Panc1 (cell line): ENCODE measurements around the gene SYCP2L. TPM values are rescaled to one million over a fixed set of nuclear protein-coding genes. Genes with fewer than 3 reads are reported as not detected.

Experiments
- ATAC-seq: fragments of 200-7000 bp; cut with Tn5 transposase; 2 replicates; pipeline ENCODE4 v1.9.1; 2020; ENCODE audit warnings: mild to moderate bottlenecking, moderate library complexity
- BruUV-seq: library from RNA; stranded (reverse); fragments of 400-500 nt; replicated peaks from 2 replicates; lab custom pipeline; 2021; lab: Mats Ljungman, UMichigan
- CTCF ChIA-PET: fragments of 300-600 bp; sonication (Branson Sonifier 250); formaldehyde crosslinking; loops from one replicate; lab custom pipeline; 2022; ENCODE audit warnings: antibody characterized with exemption; lab: Charles Lee
- POLR2A ChIA-PET: fragments of 300-600 bp; sonication (Branson Sonifier 250); formaldehyde crosslinking; loops from one replicate; lab custom pipeline; 2022; ENCODE audit warnings: antibody characterized with exemption; lab: Charles Lee
- DNase-seq: peaks from one replicate; pipeline ENCODE4 v3.0.0-alpha.2; 2010; ENCODE audit warnings: low read depth, low spot score
- H3K27ac ChIP-seq: 2 replicates; pipeline ENCODE4 v1.5.1; 2011; ENCODE audit warnings: mild to moderate bottlenecking, low read length, inconsistent platforms
- H3K27me3 ChIP-seq: fragments of 200-500 bp; sonication (Bioruptor generic); 2 replicates; pipeline ENCODE4 v1.6.0; 2014; ENCODE audit warnings: low read length, inconsistent platforms; ENCODE audit not compliant: control insufficient read depth, insufficient read depth
- H3K36me3 ChIP-seq: fragments of 200-500 bp; sonication (Bioruptor generic); 2 replicates; pipeline ENCODE4 v1.5.1; 2014; ENCODE audit warnings: inconsistent platforms, mild to moderate bottlenecking, low read length, moderate library complexity; ENCODE audit not compliant: control insufficient read depth, insufficient read depth
- H3K4me1 ChIP-seq: 2 replicates; pipeline ENCODE4 v1.5.1; 2011; ENCODE audit warnings: inconsistent platforms, mild to moderate bottlenecking, low read length, moderate library complexity; ENCODE audit not compliant: control insufficient read depth, insufficient read depth
- H3K4me3 ChIP-seq, 2 experiments: 2 replicates each; pipeline ENCODE4 v1.5.1; 2011 to 2012; ENCODE audit warnings: low read depth in 2 of 2, low read length in 2 of 2, mild to moderate bottlenecking in 2 of 2, inconsistent platforms in 1 of 2, moderate library complexity in 1 of 2
- H3K9me3 ChIP-seq: fragments of 200-500 bp; sonication (Bioruptor generic); 2 replicates; pipeline ENCODE4 v1.5.1; 2014; ENCODE audit warnings: low read depth, mild to moderate bottlenecking, inconsistent platforms, low read length, moderate library complexity; ENCODE audit not compliant: control insufficient read depth, insufficient read depth
- CTCF ChIP-seq: fragments of 450-650 bp; IDR thresholded peaks from 2 replicates; pipeline ENCODE4 v1.5.1; 2017; ENCODE audit warnings: mild to moderate bottlenecking
- POLR2AphosphoS5 ChIP-seq: IDR thresholded peaks from 2 replicates; pipeline ENCODE4 v1.6.1; 2012; ENCODE audit warnings: mild to moderate bottlenecking, low read depth, low read length, moderate library complexity
- REST ChIP-seq, 2 experiments: IDR thresholded peaks; 2 replicates each; pipeline ENCODE4 v1.6.1; 2011 to 2012; ENCODE audit warnings: low read depth in 2 of 2, control low read depth in 1 of 2, low read length in 1 of 2, mild to moderate bottlenecking in 1 of 2, moderate library complexity in 1 of 2; ENCODE audit not compliant: insufficient read depth in 1 of 2
- SIN3A ChIP-seq: IDR thresholded peaks from 2 replicates; pipeline ENCODE4 v1.6.1; 2012; ENCODE audit warnings: low read depth, mild to moderate bottlenecking, low read length, moderate library complexity, borderline replicate concordance; ENCODE audit not compliant: insufficient read depth
- TCF7L2 ChIP-seq: IDR thresholded peaks from 2 replicates; pipeline ENCODE4 v1.6.1; 2011; ENCODE audit warnings: mild to moderate bottlenecking, low read depth, low read length, inconsistent platforms
- in situ Hi-C: cut with HindIII; loops from 2 replicates; pipeline ENCODE4 v1.10.0; 2016; ENCODE audit warnings: low sequenced_read_pairs, low pct_unique_long_range_greater_than_20kb
- intact Hi-C: fragments of 100-400 bp; cut with micrococcal nuclease; formaldehyde crosslinking; loops from one replicate; pipeline ENCODE4 v1.10.0; 2022; ENCODE audit not compliant: unreplicated experiment
- total RNA-seq: library from RNA; stranded (reverse); gene quantifications from one replicate; pipeline ENCODE4 v1.2.1, GENCODE V29; 2021; ENCODE audit not compliant: unreplicated experiment

Gene SYCP2L
- total RNA-seq, 1 experiment from 2014 or later: 2.4 TPM

- no TSS peak for BruUV-seq
- intact Hi-C loops (no loop called here), in situ Hi-C loops (no loop called here)
- DNase-seq (no peak), ATAC-seq (no peak)
- ChIA-PET CTCF (no interaction called here), POLR2A (no interaction called here)
- no peaks in the 10 kb centered on the region for H3K9me3 ChIP-seq
- H3K27ac ChIP-seq: no peak overlapping the region
- no peaks in the 10 kb centered on the region for H3K27me3 ChIP-seq
- no peaks in the 10 kb centered on the region for H3K36me3 ChIP-seq
- no peak overlapping the region for H3K4me3 ChIP-seq
- TF ChIP-seq REST (IDR thresholded peaks at IDR 0.05; ENCODE audit: insufficient read depth in 1 of 2, low read depth in 2 of 2, low read length in 1 of 2): no peak
- no peak for TF ChIP-seq SIN3A
- TF ChIP-seq CTCF: no peak
- TF ChIP-seq POLR2AphosphoS5: no peak
- no peak for TF ChIP-seq TCF7L2
- peaks cover 29% of the 10 kb centered on the region for H3K4me1 ChIP-seq
Measured at GRCh38 chr6:11021714-11022113, 134.9 kb downstream of the SYCP2L start.

- ATAC-seq: no peak
- CTCF ChIA-PET: no interaction called here
- no peak for TF ChIP-seq POLR2AphosphoS5
- no peak for TF ChIP-seq TCF7L2
- no peak for TF ChIP-seq SIN3A
- TF ChIP-seq REST (IDR thresholded peaks at IDR 0.05; ENCODE audit: insufficient read depth in 1 of 2, low read depth in 2 of 2, low read length in 1 of 2): no peak
Measured at GRCh38 chr6:11023032-11023431, 136.2 kb downstream of the SYCP2L start.

More at GRCh38 chr6:11023032-11023431, 136.2 kb downstream of the SYCP2L start:
- peaks cover 34% of the 10 kb centered on the region for H3K4me1 ChIP-seq
- DNase-seq: no peak
- no peaks in the 10 kb centered on the region for H3K27me3 ChIP-seq
- H3K36me3 ChIP-seq: no peaks in the 10 kb centered on the region
- no peak overlapping the region for H3K27ac ChIP-seq
- BruUV-seq: no TSS peak
- intact Hi-C loops: no loop called here
- H3K4me3 ChIP-seq: no peak overlapping the region
- H3K9me3 ChIP-seq: no peaks in the 10 kb centered on the region
- in situ Hi-C loops: no loop called here
- POLR2A ChIA-PET: interaction anchor here (0.5 kb wide), 1 partner anchor 12 kb away, joined by 6 read pairs; no protein-coding TSS in a partner anchor

Other genes with a start within 250 kb of the SYCP2L start
- 6.5 TPM for gene C6orf52, start 192.4 kb upstream of the SYCP2L start, total RNA-seq
- 27.3 TPM for gene PAK1IP1, start 192.1 kb upstream of the SYCP2L start, total RNA-seq
- gene TMEM14C, start 164.0 kb upstream of the SYCP2L start, total RNA-seq: 159 TPM
- gene TMEM14B, start 139.2 kb upstream of the SYCP2L start, total RNA-seq: 180 TPM
- 0.21 TPM for gene MAK, start 48.5 kb upstream of the SYCP2L start, total RNA-seq
- gene GCM2, start 5.0 kb upstream of the SYCP2L start, total RNA-seq: not detected
- gene ELOVL2, start 157.3 kb downstream of the SYCP2L start, total RNA-seq: 27.8 TPM
- 17.6 TPM for gene SMIM13, start 206.8 kb downstream of the SYCP2L start, total RNA-seq
- gene ERVFRD-1, start 224.7 kb downstream of the SYCP2L start, total RNA-seq: not detected